HG03571 (cell line): ENCODE measurements around the gene EIF1.
"Not testable (repeated sequence)": the region's sequence is repeated elsewhere in the genome, so short reads cannot be mapped to it uniquely, and the experiment has no call there.

Source experiments
- ATAC-seq: cut with Tn5 transposase; IDR thresholded peaks from one replicate; pipeline ENCODE4 v1.9.1; 2021; ENCODE audit not compliant: unreplicated experiment

Gene EIF1

GRCh38 chr17:41688641-41689496 is at the start of gene EIF1:
Gene EIF1, plus strand, starts transcription at chr17:41688885. Its CDS starts 154 bp downstream, at chr17:41689039.
- ATAC-seq: peak; percentile 58

- no peak for ATAC-seq
These were observed 49.7 kb upstream of the EIF1 start for GRCh38 chr17:41638941-41639340.

- ATAC-seq: no peak
These were observed 48.9 kb upstream of the EIF1 start for GRCh38 chr17:41639492-41640473.

- not testable (repeated sequence) for ATAC-seq
These were observed 48.1 kb upstream of the EIF1 start for GRCh38 chr17:41640596-41640995.

GRCh38 chr17:41642252-41643156 is 46.2 kb upstream of the EIF1 start:
- ATAC-seq: no peak

GRCh38 chr17:41647038-41647813 is 41.5 kb upstream of the EIF1 start:
- ATAC-seq: no peak

GRCh38 chr17:41647940-41648410 is 40.7 kb upstream of the EIF1 start:
- ATAC-seq: no peak

GRCh38 chr17:41648411-41649195 is 40.1 kb upstream of the EIF1 start:
- ATAC-seq: no peak

- ATAC-seq: no peak
These were observed 38.7 kb upstream of the EIF1 start for GRCh38 chr17:41649923-41650519.

- ATAC-seq: no peak
These were observed 37.7 kb upstream of the EIF1 start for GRCh38 chr17:41650794-41651624.

- no peak for ATAC-seq
These were observed 36.8 kb upstream of the EIF1 start for GRCh38 chr17:41651625-41652460.

- no peak for ATAC-seq
These were observed 36.2 kb upstream of the EIF1 start for GRCh38 chr17:41652461-41652970.

- no peak for ATAC-seq
These were observed 35.3 kb upstream of the EIF1 start for GRCh38 chr17:41653421-41653820.

GRCh38 chr17:41653892-41654677 is 34.6 kb upstream of the EIF1 start:
- ATAC-seq: no peak

GRCh38 chr17:41654678-41655607 is 33.7 kb upstream of the EIF1 start:
- ATAC-seq: no peak
